Keratinocyte (primary cell): ENCODE data around the gene STBD1. TPM values are rescaled to one million over a fixed set of nuclear protein-coding genes. Genes with fewer than 3 reads are reported as not detected.

Experiments
- DNase-seq: peaks from one replicate; pipeline ENCODE4 v3.0.0-alpha.2; 2011; ENCODE audit warnings: low read depth, missing footprints, low spot score
- FAIRE-seq: peaks from 2 replicates; lab custom pipeline; 2011; peaks lifted over from hg19 to GRCh38; lab: Jason Lieb, UNC
- H2AFZ ChIP-seq: 2 replicates; pipeline ENCODE4 v1.6.0; 2012; ENCODE audit warnings: low read length, control low read depth, inconsistent platforms; ENCODE audit not compliant: control insufficient read depth
- H3K27ac ChIP-seq: 2 replicates; pipeline ENCODE4 v1.5.1; 2011; ENCODE audit warnings: low read length; ENCODE audit not compliant: control insufficient read depth, insufficient read depth
- H3K27me3 ChIP-seq: 3 replicates; pipeline ENCODE4 v1.6.0; 2011; ENCODE audit warnings: low read length; ENCODE audit not compliant: control insufficient read depth, insufficient read depth; ENCODE audit errors: extremely low read depth
- H3K36me3 ChIP-seq, 2 experiments: 2 replicates in 1 of 2; 3 replicates in 1 of 2; pipeline ENCODE4 v1.5.1; 2011; ENCODE audit warnings: low read length in 2 of 2, mild to moderate bottlenecking in 1 of 2; ENCODE audit not compliant: control insufficient read depth in 2 of 2, insufficient read depth in 2 of 2; ENCODE audit errors: extremely low read depth in 1 of 2
- H3K4me1 ChIP-seq: 3 replicates; pipeline ENCODE4 v1.5.1; 2011; ENCODE audit warnings: low read length; ENCODE audit not compliant: control insufficient read depth, insufficient read depth; ENCODE audit errors: extremely low read depth
- H3K4me2 ChIP-seq: 3 replicates; pipeline ENCODE4 v1.6.0; 2011; ENCODE audit warnings: low read depth, low read length; ENCODE audit not compliant: control insufficient read depth, insufficient read depth; ENCODE audit errors: extremely low read depth
- H3K4me3 ChIP-seq, 3 experiments: fragments of 200-600 bp in 1 of 3; sonication (generic) in 1 of 3; 2 replicates in 2 of 3; 3 replicates in 1 of 3; pipeline ENCODE4 v1.5.1; 2011 to 2016; ENCODE audit warnings: low read length in 3 of 3, mild to moderate bottlenecking in 3 of 3, control low read depth in 2 of 3, inconsistent platforms in 1 of 3, low read depth in 1 of 3, mixed read lengths in 1 of 3, mixed run types in 1 of 3, moderate library complexity in 1 of 3; ENCODE audit not compliant: control insufficient read depth in 2 of 3, insufficient read depth in 2 of 3; ENCODE audit errors: extremely low read depth in 1 of 3
- H3K79me2 ChIP-seq: 2 replicates; pipeline ENCODE4 v1.6.0; 2012; ENCODE audit warnings: low read length; ENCODE audit not compliant: control insufficient read depth, insufficient read depth
- H3K9ac ChIP-seq: 3 replicates; pipeline ENCODE4 v1.6.0; 2011; ENCODE audit warnings: low read length; ENCODE audit not compliant: control insufficient read depth, insufficient read depth; ENCODE audit errors: extremely low read depth
- H3K9me1 ChIP-seq: 3 replicates; pipeline ENCODE4 v1.6.0; 2011; ENCODE audit warnings: low read length; ENCODE audit not compliant: control insufficient read depth, insufficient read depth; ENCODE audit errors: extremely low read depth
- H3K9me3 ChIP-seq: 2 replicates; pipeline ENCODE4 v1.5.1; 2012; ENCODE audit warnings: low read depth, low read length; ENCODE audit not compliant: control insufficient read depth
- H4K20me1 ChIP-seq: 3 replicates; pipeline ENCODE4 v1.6.0; 2011; ENCODE audit warnings: low read length; ENCODE audit not compliant: control insufficient read depth, insufficient read depth; ENCODE audit errors: extremely low read depth
- EZH2 ChIP-seq: IDR thresholded peaks from one replicate; pipeline ENCODE4 v1.6.1; 2012; ENCODE audit warnings: inconsistent platforms, mild to moderate bottlenecking, low read length, moderate library complexity
- dilution Hi-C: fragments of 300-500 bp; cut with MboI; formaldehyde crosslinking; loops from one replicate; pipeline ENCODE4 v1.7.0; 2020; ENCODE audit warnings: low sequenced_read_pairs; ENCODE audit not compliant: extremely low pct_ligation_motif_present
- polyA plus RNA-seq, 5 experiments: library from polyadenylated mRNA; depleted of rRNA in 3 of 5; stranded (reverse) in 3 of 5; stranded (forward) in 1 of 5; unstranded in 1 of 5; fragments of >200 nt; gene quantifications; 1 replicate in 1 of 5; 2 replicates in 3 of 5; 3 replicates in 1 of 5; pipeline versions ENCODE4 v1.2.1 to v1.2.3, GENCODE V29; 2011 to 2012; ENCODE audit warnings: missing spikeins in 2 of 5, low read depth in 1 of 5, low replicate concordance in 1 of 5
- TF ChIP-seq, protein P1 (sequence below), 3 experiments: IDR thresholded peaks in 1 of 3; conservative IDR thresholded peaks in 1 of 3; optimal IDR thresholded peaks in 1 of 3; 2 replicates in 2 of 3; 3 replicates in 1 of 3; pipeline versions ENCODE3 to v1.5.1; 2011; ENCODE audit warnings: low read length in 3 of 3, mild to moderate bottlenecking in 3 of 3, moderate library complexity in 2 of 3, control low read depth in 1 of 3, inconsistent platforms in 1 of 3; ENCODE audit not compliant: insufficient read depth in 2 of 3; ENCODE audit errors: extremely low read depth in 1 of 3

Gene STBD1
- polyA plus RNA-seq, 1 donor (not counting 4 experiments of a cell fraction or from before 2014, with no cell fraction given): 0.41 TPM

DNA sequence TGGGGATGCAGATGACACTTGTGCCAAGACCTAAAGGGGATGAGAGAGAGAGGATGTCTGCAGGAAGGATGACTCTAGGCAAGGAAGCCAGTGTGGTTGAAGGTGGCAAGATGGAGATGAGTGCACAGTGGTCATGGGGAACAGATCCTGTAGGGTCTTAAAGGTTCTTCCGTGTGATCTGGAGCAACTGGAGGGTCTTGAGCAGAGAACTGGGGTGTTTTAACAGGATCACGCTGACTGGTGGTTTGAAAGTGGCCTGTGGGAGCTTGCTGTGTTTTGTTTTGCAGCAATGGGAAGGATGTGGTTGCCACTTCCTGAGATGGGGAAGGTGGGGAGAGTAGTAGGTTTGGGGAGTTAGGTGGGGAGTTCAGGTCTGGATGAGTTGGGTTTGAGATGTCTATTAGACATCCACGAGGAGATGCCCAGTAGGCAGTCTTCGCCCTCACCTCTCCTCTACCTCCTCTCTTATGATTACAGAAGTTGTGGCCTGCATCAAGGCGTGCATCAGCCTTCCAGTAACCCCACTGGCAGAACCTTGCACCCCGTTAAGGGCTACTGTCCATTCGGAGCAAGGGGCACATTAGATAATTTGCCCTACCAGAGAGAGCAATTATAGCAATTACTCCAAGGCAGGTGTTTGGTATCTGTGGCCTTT lies 1.4 kb upstream of the STBD1 start:
- dilution Hi-C loops: no loop called here
- H4K20me1 ChIP-seq: no peaks in the 10 kb centered on the region
- peaks cover 0 to 5% of the 10 kb centered on the region in 2 experiments for H3K36me3 ChIP-seq
- TF ChIP-seq EZH2: no peak
- TF ChIP-seq, protein P1, sequence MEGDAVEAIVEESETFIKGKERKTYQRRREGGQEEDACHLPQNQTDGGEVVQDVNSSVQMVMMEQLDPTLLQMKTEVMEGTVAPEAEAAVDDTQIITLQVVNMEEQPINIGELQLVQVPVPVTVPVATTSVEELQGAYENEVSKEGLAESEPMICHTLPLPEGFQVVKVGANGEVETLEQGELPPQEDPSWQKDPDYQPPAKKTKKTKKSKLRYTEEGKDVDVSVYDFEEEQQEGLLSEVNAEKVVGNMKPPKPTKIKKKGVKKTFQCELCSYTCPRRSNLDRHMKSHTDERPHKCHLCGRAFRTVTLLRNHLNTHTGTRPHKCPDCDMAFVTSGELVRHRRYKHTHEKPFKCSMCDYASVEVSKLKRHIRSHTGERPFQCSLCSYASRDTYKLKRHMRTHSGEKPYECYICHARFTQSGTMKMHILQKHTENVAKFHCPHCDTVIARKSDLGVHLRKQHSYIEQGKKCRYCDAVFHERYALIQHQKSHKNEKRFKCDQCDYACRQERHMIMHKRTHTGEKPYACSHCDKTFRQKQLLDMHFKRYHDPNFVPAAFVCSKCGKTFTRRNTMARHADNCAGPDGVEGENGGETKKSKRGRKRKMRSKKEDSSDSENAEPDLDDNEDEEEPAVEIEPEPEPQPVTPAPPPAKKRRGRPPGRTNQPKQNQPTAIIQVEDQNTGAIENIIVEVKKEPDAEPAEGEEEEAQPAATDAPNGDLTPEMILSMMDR (optimal IDR thresholded peaks at IDR 0.05 in 1 of 3, IDR thresholded peaks at IDR 0.05 in 1 of 3, conservative IDR thresholded peaks at IDR 0.05 in 1 of 3; ENCODE audit: extremely low read depth in 1 of 3, insufficient read depth in 2 of 3, low read length in 3 of 3): no peak
- H3K4me1 ChIP-seq: peaks cover 9% of the 10 kb centered on the region
- H3K27me3 ChIP-seq: no peaks in the 10 kb centered on the region
- H3K79me2 ChIP-seq: no peaks in the 10 kb centered on the region
- H3K27ac ChIP-seq: no peak overlapping the region
- no peak overlapping the region for H3K9ac ChIP-seq
- FAIRE-seq (no peak), DNase-seq (no peak)
- H3K9me3 ChIP-seq: no peaks in the 10 kb centered on the region
- H3K4me3 ChIP-seq: no peak overlapping the region
- peak overlapping the region; percentile 68 for H3K4me2 ChIP-seq
- peak overlapping the region; percentile 90 for H2AFZ ChIP-seq
- H3K9me1 ChIP-seq: no peaks in the 10 kb centered on the region

DNA sequence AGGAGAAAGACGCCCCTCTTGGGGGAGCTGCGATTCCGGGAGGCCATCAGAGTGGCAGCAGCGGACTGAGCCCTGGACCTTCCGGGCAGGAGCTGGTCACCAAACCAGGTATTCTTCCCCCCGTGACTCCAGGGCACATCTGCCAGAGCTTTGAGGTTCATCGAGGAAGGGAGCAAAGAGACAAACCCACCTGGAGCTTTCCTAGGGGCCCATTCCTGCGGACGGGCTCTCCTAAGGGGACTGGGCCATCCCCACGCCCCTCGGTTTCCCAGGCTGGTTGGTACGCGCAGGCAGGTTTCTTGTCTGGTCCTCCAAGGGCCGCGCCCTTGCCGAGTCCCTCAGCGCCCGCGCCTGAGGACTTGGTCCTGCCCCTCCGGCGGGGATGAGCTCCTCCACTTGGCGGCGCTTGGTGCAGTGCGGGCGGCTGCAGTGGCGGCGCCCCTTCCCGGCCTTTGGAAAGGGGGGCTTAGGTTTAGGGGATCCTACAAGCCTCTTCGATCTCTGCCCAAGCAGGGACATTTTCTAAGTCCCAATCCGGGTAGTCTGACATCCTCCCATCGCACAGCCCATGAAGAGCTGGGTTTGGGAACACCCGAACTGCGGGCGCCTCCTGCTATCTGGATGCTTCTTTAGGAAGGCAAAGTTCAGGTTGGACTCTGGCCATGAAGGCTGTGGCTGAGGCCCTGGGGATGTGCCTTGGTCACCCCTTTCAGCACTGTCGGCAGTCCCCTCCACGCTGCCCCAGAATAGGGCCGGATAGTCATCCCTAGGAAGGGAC lies 538 bp downstream of the STBD1 start:
- TF ChIP-seq, protein P1 (optimal IDR thresholded peaks at IDR 0.05 in 1 of 3, IDR thresholded peaks at IDR 0.05 in 1 of 3, conservative IDR thresholded peaks at IDR 0.05 in 1 of 3; ENCODE audit: extremely low read depth in 1 of 3, insufficient read depth in 2 of 3, low read length in 3 of 3): peak; percentile 11 to 49 (median 41)
- TF ChIP-seq EZH2: no peak
- H3K79me2 ChIP-seq: no peaks in the 10 kb centered on the region
- peak overlapping the region; percentile 68 for H3K4me2 ChIP-seq
- H2AFZ ChIP-seq: peak overlapping the region; percentile 90
- H3K27me3 ChIP-seq: no peaks in the 10 kb centered on the region
- dilution Hi-C loops: no loop called here
- peaks cover 0 to 7% of the 10 kb centered on the region in 2 experiments for H3K36me3 ChIP-seq
- no peaks in the 10 kb centered on the region for H3K9me1 ChIP-seq
- no peaks in the 10 kb centered on the region for H3K4me1 ChIP-seq
- no peak for DNase-seq
- H3K9me3 ChIP-seq: no peaks in the 10 kb centered on the region
- H4K20me1 ChIP-seq: no peaks in the 10 kb centered on the region
- peak overlapping the region; percentile 41 for H3K9ac ChIP-seq
- FAIRE-seq: no peak
- H3K4me3 ChIP-seq: peak overlapping the region; percentile 53 to 72 (median 65)
- no peak overlapping the region for H3K27ac ChIP-seq
